Glomerular endothelial cell (primary cell): ENCODE measurements around the gene PNLIPRP1. TPM values are rescaled to one million over a fixed set of nuclear protein-coding genes. Genes with fewer than 3 reads are reported as not detected.

Experiments used
- DNase-seq: peaks from one replicate; pipeline ENCODE4 v3.0.0-alpha.2; 2011; ENCODE audit warnings: low read depth, low spot score; ENCODE audit errors: extremely low read depth
- total RNA-seq: library from RNA; depleted of rRNA; stranded (reverse); fragments of >200 nt; gene quantifications from 2 replicates; pipeline ENCODE4 v1.2.3, GENCODE V29; 2015

Gene PNLIPRP1
- not detected in 2 replicates for total RNA-seq

- DNase-seq, result no peak
Measured at GRCh38 chr10:116590590-116591444, at the start of gene PNLIPRP1. Gene PNLIPRP1, plus strand, starts transcription at chr10:116590959. Its CDS starts 171 bp downstream, at chr10:116591130.

GRCh38 chr10:116542007-116542677 is 48.6 kb upstream of the PNLIPRP1 start:
- DNase-seq, result no peak

GRCh38 chr10:116545122-116545521 is 45.6 kb upstream of the PNLIPRP1 start:
- no peak for DNase-seq

- no peak for DNase-seq
Measured at GRCh38 chr10:116545756-116546155, 45.0 kb upstream of the PNLIPRP1 start, which contains the start of gene PNLIP. Gene PNLIP, plus strand, starts transcription at chr10:116545931. Its CDS starts 162 bp downstream, at chr10:116546093.

GRCh38 chr10:116548301-116548700 is 42.5 kb upstream of the PNLIPRP1 start:
- no peak for DNase-seq

- no peak for DNase-seq
Measured at GRCh38 chr10:116553378-116553980, 37.3 kb upstream of the PNLIPRP1 start.

- DNase-seq, result no peak
Measured at GRCh38 chr10:116554628-116555027, 36.1 kb upstream of the PNLIPRP1 start.

- DNase-seq, result no peak
Measured at GRCh38 chr10:116555880-116556279, 34.9 kb upstream of the PNLIPRP1 start.

GRCh38 chr10:116557305-116557880 is 33.4 kb upstream of the PNLIPRP1 start:
- no peak for DNase-seq

- no peak for DNase-seq
Measured at GRCh38 chr10:116565534-116565933, 25.2 kb upstream of the PNLIPRP1 start.

GRCh38 chr10:116566932-116567331 is 23.8 kb upstream of the PNLIPRP1 start:
- no peak for DNase-seq

- no peak for DNase-seq
Measured at GRCh38 chr10:116567335-116567734, 23.4 kb upstream of the PNLIPRP1 start.

GRCh38 chr10:116574797-116575196 is 16.0 kb upstream of the PNLIPRP1 start:
- no peak for DNase-seq

- no peak for DNase-seq
Measured at GRCh38 chr10:116587878-116588591, 2.7 kb upstream of the PNLIPRP1 start.

GRCh38 chr10:116588995-116589394 is 1.8 kb upstream of the PNLIPRP1 start:
- no peak for DNase-seq

GRCh38 chr10:116589926-116590325 is 833 bp upstream of the PNLIPRP1 start:
- DNase-seq, result no peak

- DNase-seq, result no peak
Measured at GRCh38 chr10:116593139-116593740, 2.5 kb downstream of the PNLIPRP1 start.

- no peak for DNase-seq
Measured at GRCh38 chr10:116594525-116595035, 3.8 kb downstream of the PNLIPRP1 start.

GRCh38 chr10:116596062-116596461 is 5.3 kb downstream of the PNLIPRP1 start:
- DNase-seq, result no peak

GRCh38 chr10:116597543-116597942 is 6.8 kb downstream of the PNLIPRP1 start:
- DNase-seq, result no peak
